H9 (cell line): ENCODE data around the gene GPN2. TPM values are rescaled to one million over a fixed set of nuclear protein-coding genes. Genes with fewer than 3 reads are reported as not detected.

Experiments
- DNase-seq: peaks from one replicate; pipeline ENCODE4 v3.0.0-alpha.2; 2017
- H2AFZ ChIP-seq: one replicate; pipeline ENCODE4 v1.6.1; 2013; ENCODE audit warnings: mild to moderate bottlenecking, low read length, control low read depth, moderate library complexity
- H2AK5ac ChIP-seq: 2 replicates; pipeline ENCODE4 v1.6.1; 2013; ENCODE audit warnings: low read length, control low read depth, mixed read lengths; ENCODE audit not compliant: insufficient read length
- H2BK120ac ChIP-seq: one replicate; pipeline ENCODE4 v1.6.1; 2013; ENCODE audit warnings: low read depth, mild to moderate bottlenecking, low read length, control low read depth, inconsistent platforms; ENCODE audit not compliant: poor library complexity, severe bottlenecking
- H2BK12ac ChIP-seq: 2 replicates; pipeline ENCODE4 v1.6.1; 2013; ENCODE audit warnings: low read length, control low read depth, mixed read lengths, low read depth; ENCODE audit not compliant: insufficient read length
- H2BK15ac ChIP-seq: 2 replicates; pipeline ENCODE4 v1.6.1; 2013; ENCODE audit warnings: low read depth, low read length, control low read depth
- H2BK20ac ChIP-seq: one replicate; pipeline ENCODE4 v1.6.1; 2013; ENCODE audit warnings: low read depth, mild to moderate bottlenecking, low read length, control low read depth, inconsistent platforms; ENCODE audit not compliant: poor library complexity, severe bottlenecking
- H2BK5ac ChIP-seq: 2 replicates; pipeline ENCODE4 v1.6.1; 2013; ENCODE audit warnings: low read length, control low read depth, mixed read lengths; ENCODE audit not compliant: insufficient read length
- H3K14ac ChIP-seq: 2 replicates; pipeline ENCODE4 v1.6.1; 2013; ENCODE audit warnings: low read length, control low read depth; ENCODE audit not compliant: insufficient read depth
- H3K18ac ChIP-seq: 2 replicates; pipeline ENCODE4 v1.6.1; 2013; ENCODE audit warnings: low read depth, mild to moderate bottlenecking, mixed read lengths, low read length, control low read depth; ENCODE audit not compliant: insufficient read length
- H3K23ac ChIP-seq: 2 replicates; pipeline ENCODE4 v1.6.1; 2013; ENCODE audit warnings: low read length, control low read depth, mixed read lengths, low read depth; ENCODE audit not compliant: insufficient read length
- H3K23me2 ChIP-seq: 2 replicates; pipeline ENCODE4 v1.6.1; 2013; ENCODE audit warnings: low read depth, mild to moderate bottlenecking, mixed read lengths, low read length, control low read depth; ENCODE audit not compliant: insufficient read length, poor library complexity, severe bottlenecking
- H3K27ac ChIP-seq: 2 replicates; pipeline ENCODE4 v1.5.1; 2013; ENCODE audit warnings: low read length, control low read depth, mixed read lengths, low read depth; ENCODE audit not compliant: insufficient read length
- H3K27me3 ChIP-seq: 2 replicates; pipeline ENCODE4 v1.6.1; 2013; ENCODE audit warnings: low read length, control low read depth, inconsistent platforms; ENCODE audit not compliant: insufficient read depth
- H3K4ac ChIP-seq: 2 replicates; pipeline ENCODE4 v1.6.1; 2013; ENCODE audit warnings: low read depth, mild to moderate bottlenecking, control low read depth, inconsistent platforms, low read length, moderate library complexity
- H3K4me1 ChIP-seq: 2 replicates; pipeline ENCODE4 v1.6.1; 2013; ENCODE audit warnings: low read length, control low read depth, inconsistent platforms; ENCODE audit not compliant: insufficient read depth
- H3K4me2 ChIP-seq: 2 replicates; pipeline ENCODE4 v1.6.1; 2013; ENCODE audit warnings: low read length, control low read depth, mixed read lengths; ENCODE audit not compliant: insufficient read length, insufficient read depth
- H3K56ac ChIP-seq: 2 replicates; pipeline ENCODE4 v1.6.1; 2013; ENCODE audit warnings: low read depth, mild to moderate bottlenecking, mixed read lengths, low read length, control low read depth; ENCODE audit not compliant: insufficient read length
- H3K79me1 ChIP-seq: 2 replicates; pipeline ENCODE4 v1.6.1; 2013; ENCODE audit warnings: low read depth, mild to moderate bottlenecking, moderate library complexity, low read length, control low read depth, inconsistent platforms; ENCODE audit not compliant: insufficient read depth, poor library complexity, severe bottlenecking
- H3K79me2 ChIP-seq: 2 replicates; pipeline ENCODE4 v1.6.1; 2013; ENCODE audit warnings: low read length, control low read depth, inconsistent platforms; ENCODE audit not compliant: insufficient read depth
- H3K9ac ChIP-seq: 2 replicates; pipeline ENCODE4 v1.6.1; 2013; ENCODE audit warnings: low read length, control low read depth, mixed read lengths; ENCODE audit not compliant: insufficient read length; ENCODE audit errors: extremely low read depth
- H3K9me3 ChIP-seq: one replicate; pipeline ENCODE4 v1.6.1; 2013; ENCODE audit warnings: low read depth, low read length, inconsistent platforms; ENCODE audit not compliant: control insufficient read depth
- H3T11ph ChIP-seq: one replicate; pipeline ENCODE4 v1.6.1; 2013; ENCODE audit warnings: mild to moderate bottlenecking, low read length, control low read depth, inconsistent platforms
- H4K20me1 ChIP-seq: one replicate; pipeline ENCODE4 v1.6.1; 2013; ENCODE audit not compliant: control insufficient read depth, insufficient read length, insufficient read depth
- H4K5ac ChIP-seq: 2 replicates; pipeline ENCODE4 v1.6.1; 2013; ENCODE audit warnings: low read depth, mild to moderate bottlenecking, mixed read lengths, low read length, control low read depth; ENCODE audit not compliant: insufficient read length
- H4K8ac ChIP-seq: replicated peaks from 2 replicates; pipeline ENCODE4 v1.6.1; 2013; ENCODE audit warnings: low read length, control low read depth, mixed read lengths, low read depth; ENCODE audit not compliant: insufficient read length
- H4K91ac ChIP-seq: 2 replicates; pipeline ENCODE4 v1.6.1; 2013; ENCODE audit warnings: low read depth, mild to moderate bottlenecking, moderate library complexity, mixed read lengths, low read length, control low read depth; ENCODE audit not compliant: insufficient read length
- H3K27ac Mint-ChIP-seq, 3 experiments: 2 replicates in 2 of 3; 3 replicates in 1 of 3; pipeline ENCODE4 v1.8.0; 2020 to 2021; ENCODE audit warnings: mixed read lengths in 3 of 3, mild to moderate bottlenecking in 1 of 3, moderate library complexity in 1 of 3
- H3K27me3 Mint-ChIP-seq: 2 replicates; pipeline ENCODE4 v1.8.0; 2021; ENCODE audit warnings: low read depth, mild to moderate bottlenecking, moderate library complexity, mixed read lengths
- H3K36me3 Mint-ChIP-seq, 3 experiments: 2 replicates in 2 of 3; 3 replicates in 1 of 3; pipeline ENCODE4 v1.8.0; 2020 to 2021; ENCODE audit warnings: low read depth in 3 of 3, mixed read lengths in 3 of 3; ENCODE audit not compliant: insufficient read depth in 1 of 3
- H3K4me1 Mint-ChIP-seq, 2 experiments: 2 replicates each; pipeline ENCODE4 v1.8.0; 2020; ENCODE audit warnings: mixed read lengths in 2 of 2
- H3K4me3 Mint-ChIP-seq, 2 experiments: 2 replicates in 1 of 2; 3 replicates in 1 of 2; pipeline ENCODE4 v1.8.0; 2020 to 2021; ENCODE audit warnings: mild to moderate bottlenecking in 2 of 2, mixed read lengths in 2 of 2, moderate library complexity in 1 of 2
- H3K9me3 Mint-ChIP-seq, 2 experiments: 2 replicates in 1 of 2; 3 replicates in 1 of 2; pipeline ENCODE4 v1.8.0; 2020; ENCODE audit warnings: mild to moderate bottlenecking in 2 of 2, mixed read lengths in 2 of 2, moderate library complexity in 1 of 2
- CTCF ChIP-seq: fragments of 200-600 bp; sonication (generic); conservative IDR thresholded peaks from 3 replicates; pipeline ENCODE4 v1.8.0; 2021; ENCODE audit warnings: antibody characterized with exemption, mild to moderate bottlenecking
- WGBS: extraction: QIAGEN DNeasy Blood & Tissue Kit; methylation state at CpG from one replicate; pipeline ENCODE4 v1.1.7; 2013; ENCODE audit warnings: missing lambda C conversion rate, low lambda C conversion rate, mixed read lengths; ENCODE audit not compliant: insufficient read length; ENCODE audit errors: extremely low coverage; 5-methylcytosine and 5-hydroxymethylcytosine counted together
- total RNA-seq: library from RNA; stranded (reverse); gene quantifications from 2 replicates; pipeline ENCODE4 v1.2.1, GENCODE V29; 2021

GPN2 gene
- total RNA-seq, 1 experiment from 2014 or later = 47.8 TPM

- Histone ChIP-seq H3K79me1 (peaks cover 13% of the 10 kb centered on the region), H3K9me3 (no peaks in the 10 kb centered on the region), H4K8ac (no peak overlapping the region), H2AFZ (no peak overlapping the region), H3K56ac (no peak overlapping the region), H2BK5ac (no peak overlapping the region), H2BK15ac (no peak overlapping the region), H3K79me2 (peaks cover 15% of the 10 kb centered on the region; the same call in 1 of the 2 replicates), H4K20me1 (no peaks in the 10 kb centered on the region), H3K27me3 (no peaks in the 10 kb centered on the region), H2BK12ac (no peak overlapping the region), H3K23ac (no peak overlapping the region), H3K27ac (no peak overlapping the region), H3K14ac (no peak overlapping the region), H2AK5ac (no peak overlapping the region), H2BK20ac (no peak overlapping the region), H3K23me2 (peaks cover 7% of the 10 kb centered on the region), H3K4me1 (peaks cover 3% of the 10 kb centered on the region; the same call in 1 of the 2 replicates), H4K91ac (no peak overlapping the region), H4K5ac (no peak overlapping the region), H2BK120ac (no peak overlapping the region), H3K18ac (no peak overlapping the region), H3K4me2 (peak overlapping the region; percentile 94), H3K4ac (no peak overlapping the region; the same call in 1 of the 2 replicates), H3T11ph (no peak overlapping the region), H3K9ac (peak overlapping the region; percentile 83)
- peaks cover 3% of the 10 kb centered on the region; the same call in 1 of the 2 replicates for H3K27me3 Mint-ChIP-seq
- TF ChIP-seq CTCF = no peak
- no peak for DNase-seq
- peaks cover 0 to 2% of the 10 kb centered on the region in 2 experiments; a peak in 1 of 5 replicates for H3K9me3 Mint-ChIP-seq
- H3K4me3 Mint-ChIP-seq = peak overlapping the region; percentile 93 to 96
- H3K4me1 Mint-ChIP-seq = peaks cover 18% of the 10 kb centered on the region in 2 experiments
- no CpG with 5 or more reads among the region's 6 CpGs for WGBS
- H3K27ac Mint-ChIP-seq = peak overlapping the region in 2 of 3 experiments; percentile 90 to 93; a peak in 3 of 7 replicates
- H3K36me3 Mint-ChIP-seq = peaks cover 22 to 40% (median 34%) of the 10 kb centered on the region in 3 experiments; a peak in 6 of 7 replicates
Measured at GRCh38 chr1:26922431-26922729, 32.3 kb upstream of the GPN2 start.
